ENCODE results near the gene TLL1. TPM values are rescaled to one million over a fixed set of nuclear protein-coding genes. Genes with fewer than 3 reads are reported as not detected.

The TLL1 gene
- total and polyA plus RNA-seq, 2 donors (not counting 3 experiments of a cell fraction or from before 2014, with no cell fraction given), result 0.41 to 1.4 TPM

- dilution Hi-C loops (cut with MboI; ENCODE audit: extremely low pct_ligation_motif_present, low sequenced_read_pairs), result no loop called here
- H3K4me2 ChIP-seq (ENCODE audit: insufficient read depth, low read length), result no peak overlapping the region
Observed at GRCh38 chr4:165834116-165834515, 38.9 kb upstream of the TLL1 start.

More at GRCh38 chr4:165834116-165834515, 38.9 kb upstream of the TLL1 start:
- no peaks in the 10 kb centered on the region for H3K9me1 ChIP-seq (replicated peaks; ENCODE audit: control insufficient read depth, extremely low read depth, insufficient read depth, low read length)
- no peak for FAIRE-seq
- DNase-seq (ENCODE audit: low read depth, low spot score), result no peak
- CTCF ChIA-PET, result interaction anchor here (1.2 to 1.5 kb wide), 3 partner anchors 17 to 49 kb away, joined by 3 to 4 read pairs (median 3); no protein-coding TSS in a partner anchor
- H3K27me3 ChIP-seq (ENCODE audit: control insufficient read depth in 2 of 2, insufficient read depth in 2 of 2, low read length in 2 of 2), result no peaks in the 10 kb centered on the region
- POLR2A ChIA-PET, result no interaction called here
- no peaks in the 10 kb centered on the region for H3K4me1 ChIP-seq (ENCODE audit: control insufficient read depth, extremely low read depth, insufficient read depth, low read length)
- TF ChIP-seq MAX (IDR thresholded peaks at IDR 0.05; ENCODE audit: insufficient read depth, insufficient read length) (no peak), POLR2AphosphoS5 (IDR thresholded peaks at IDR 0.05; ENCODE audit: insufficient read depth, low read depth, low read length) (no peak), POLR2A (IDR thresholded peaks at IDR 0.05; ENCODE audit: low read depth, low read length) (no peak), FOS (IDR thresholded peaks at IDR 0.05; ENCODE audit: borderline replicate concordance, insufficient read depth, low read length) (no peak), JUN (IDR thresholded peaks at IDR 0.05; ENCODE audit: borderline replicate concordance, insufficient read depth, insufficient read length, low read depth) (no peak), CTCF (IDR thresholded peaks at IDR 0.05; ENCODE audit: extremely low read depth in 1 of 2, insufficient read depth in 1 of 2, low read depth in 1 of 2, low read length in 2 of 2) (no peak), MYC (IDR thresholded peaks at IDR 0.05; ENCODE audit: low read depth, low read length) (no peak)
- H3K9me3 ChIP-seq (replicated peaks; ENCODE audit: control insufficient read depth, insufficient read depth, low read length), result no peaks in the 10 kb centered on the region
- no peaks in the 10 kb centered on the region for H4K20me1 ChIP-seq (replicated peaks; ENCODE audit: control insufficient read depth, extremely low read depth, insufficient read depth, low read length)
- no peak overlapping the region for H3K9ac ChIP-seq (replicated peaks; ENCODE audit: extremely low read depth, insufficient read depth, low read length)
- no peak overlapping the region for H3K27ac ChIP-seq (ENCODE audit: insufficient read depth, low read depth, low read length)
- BruUV-seq (replicated peaks), result no TSS peak
- H3K36me3 ChIP-seq (ENCODE audit: control insufficient read depth in 2 of 2, extremely low read depth in 1 of 2, insufficient read depth in 2 of 2, low read length in 2 of 2), result no peaks in the 10 kb centered on the region
- intact Hi-C loops (cut with micrococcal nuclease), result no loop called here
- H3K79me2 ChIP-seq (ENCODE audit: control insufficient read depth, insufficient read depth, low read length), result no peaks in the 10 kb centered on the region
- no peak overlapping the region for H2AFZ ChIP-seq (ENCODE audit: low read depth, low read length)
- H3K4me3 ChIP-seq (replicated peaks in 1 of 3; ENCODE audit: insufficient read depth in 1 of 3, low read depth in 1 of 3, low read length in 3 of 3), result no peak overlapping the region

Measured in endothelial cell of umbilical vein (primary cell).